NCI-H510A (cell line): ENCODE results near the gene LIME1.
"Not testable (repeated sequence)": the region's sequence is repeated elsewhere in the genome, so short reads cannot be mapped to it uniquely, and the experiment has no call there.

ENCODE experiments used
- DNase-seq: peaks from one replicate; lab custom pipeline; 2025; lab: John Stamatoyannopoulos, UW

LIME1 gene

DNA sequence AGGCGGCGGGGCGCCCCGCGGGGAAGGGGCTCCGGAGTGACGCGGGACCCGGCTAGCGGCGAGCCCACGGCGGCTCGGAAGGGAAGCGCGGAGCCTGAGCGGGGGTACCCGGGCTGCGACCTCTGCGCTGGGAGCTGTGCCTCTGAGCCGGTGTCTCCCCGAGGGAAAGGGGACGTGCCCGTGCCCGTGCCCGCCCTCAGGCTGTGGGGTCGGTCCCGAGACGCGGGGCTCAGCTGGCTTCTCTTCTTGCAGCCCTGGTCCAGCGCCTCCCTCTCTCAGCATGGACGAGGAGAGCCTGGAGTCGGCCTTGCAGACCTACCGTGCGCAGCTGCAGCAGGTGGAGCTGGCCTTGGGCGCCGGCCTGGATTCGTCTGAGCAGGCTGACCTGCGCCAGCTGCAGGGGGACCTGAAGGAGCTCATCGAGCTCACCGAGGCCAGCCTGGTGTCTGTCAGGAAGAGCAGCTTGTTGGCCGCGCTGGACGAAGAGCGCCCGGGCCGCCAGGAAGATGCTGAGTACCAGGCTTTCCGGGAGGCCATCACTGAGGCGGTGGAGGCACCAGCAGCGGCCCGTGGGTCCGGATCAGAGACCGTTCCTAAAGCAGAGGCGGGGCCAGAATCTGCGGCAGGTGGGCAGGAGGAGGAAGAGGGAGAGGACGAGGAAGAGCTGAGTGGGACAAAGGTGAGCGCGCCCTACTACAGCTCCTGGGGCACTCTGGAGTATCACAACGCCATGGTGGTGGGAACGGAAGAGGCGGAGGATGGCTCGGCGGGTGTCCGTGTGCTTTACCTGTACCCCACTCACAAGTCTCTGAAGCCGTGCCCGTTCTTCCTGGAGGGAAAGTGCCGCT, 27.9 kb upstream of the LIME1 start:
- DNase-seq = no peak

DNA sequence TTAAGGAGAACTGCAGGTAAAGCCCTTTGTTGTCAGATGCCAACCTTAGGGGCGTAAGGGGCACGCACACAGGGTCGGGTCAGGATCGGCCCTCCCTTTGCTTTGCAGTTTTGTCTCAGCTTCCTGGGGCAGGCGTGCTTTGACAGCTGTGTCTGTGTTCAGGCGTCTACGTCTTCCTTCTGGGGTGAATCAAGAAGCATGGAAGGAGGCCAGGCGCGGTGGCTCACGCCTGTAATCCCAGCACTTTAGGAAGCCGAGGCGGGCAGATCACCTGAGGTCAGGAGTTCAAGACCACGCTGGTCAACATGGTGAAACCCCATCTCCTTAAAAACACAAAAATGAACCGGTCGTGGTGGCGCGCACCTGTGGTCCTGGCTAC, 27.3 kb upstream of the LIME1 start:
- no peak for DNase-seq

DNA sequence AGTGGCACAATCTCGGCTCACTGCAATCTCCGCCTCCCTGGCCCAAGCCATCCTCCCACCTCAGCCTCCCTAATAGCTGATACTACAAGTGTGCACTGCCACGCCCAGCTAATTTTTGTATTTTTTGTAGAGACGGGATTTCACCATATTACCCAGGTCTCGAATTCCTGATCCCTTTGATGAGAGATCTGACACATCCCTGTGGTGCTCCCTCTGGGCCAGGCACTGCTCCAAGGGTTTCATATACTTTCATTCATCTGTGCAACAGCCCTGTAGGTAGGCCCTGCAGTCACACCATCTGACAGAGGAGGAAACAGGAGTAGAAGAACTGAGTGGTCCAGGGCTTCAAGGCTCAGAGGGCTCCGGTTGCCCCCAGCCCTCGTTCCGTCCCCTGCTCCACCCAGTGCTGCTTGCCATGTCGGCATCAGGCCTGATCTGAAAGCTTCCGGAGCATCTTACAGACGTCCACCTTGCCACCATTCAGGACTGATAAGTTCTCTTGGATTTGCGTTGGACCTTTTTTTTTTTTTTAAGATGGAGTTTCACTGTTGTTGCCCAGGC, 25.3 kb upstream of the LIME1 start:
- no peak for DNase-seq

DNA sequence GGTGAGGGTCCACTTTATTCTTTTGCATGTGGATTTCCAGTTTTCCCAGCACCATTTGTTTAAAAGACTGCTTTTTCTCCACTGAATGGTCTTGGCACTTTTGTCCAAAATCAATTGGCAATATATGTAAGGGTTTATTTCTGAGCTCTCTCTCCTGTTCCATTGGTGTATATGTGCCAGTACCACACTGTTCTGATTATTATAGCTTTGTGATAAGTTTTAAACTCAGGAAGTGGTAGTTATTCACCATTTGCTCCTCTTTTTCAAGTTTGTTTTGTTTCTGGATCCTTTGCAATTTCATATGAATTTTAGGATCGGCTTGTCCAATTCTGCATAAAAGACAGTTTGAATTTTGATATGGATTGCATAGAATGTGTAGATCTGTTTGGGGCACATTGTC, 24.3 kb upstream of the LIME1 start:
- DNase-seq = no peak

DNA sequence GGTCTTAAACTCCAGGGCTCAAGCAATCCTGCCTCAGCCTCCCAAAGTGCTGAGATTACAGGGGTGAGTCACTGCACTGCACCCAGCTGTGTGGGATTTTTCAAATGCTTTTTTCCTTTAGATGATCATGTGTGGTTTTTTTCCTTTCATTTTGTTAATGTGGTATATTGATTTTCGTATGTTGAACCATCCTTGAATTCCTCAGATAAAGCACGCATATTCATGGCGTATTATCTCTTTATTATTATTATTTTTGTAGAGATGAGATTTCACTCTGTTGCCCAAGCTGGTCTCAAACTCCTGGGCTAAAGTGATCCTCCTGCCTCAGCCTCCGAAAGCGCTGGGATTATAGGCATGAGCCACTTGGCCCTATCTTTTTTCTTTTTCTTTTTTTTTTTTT, 21.6 kb upstream of the LIME1 start:
- no peak for DNase-seq

DNA sequence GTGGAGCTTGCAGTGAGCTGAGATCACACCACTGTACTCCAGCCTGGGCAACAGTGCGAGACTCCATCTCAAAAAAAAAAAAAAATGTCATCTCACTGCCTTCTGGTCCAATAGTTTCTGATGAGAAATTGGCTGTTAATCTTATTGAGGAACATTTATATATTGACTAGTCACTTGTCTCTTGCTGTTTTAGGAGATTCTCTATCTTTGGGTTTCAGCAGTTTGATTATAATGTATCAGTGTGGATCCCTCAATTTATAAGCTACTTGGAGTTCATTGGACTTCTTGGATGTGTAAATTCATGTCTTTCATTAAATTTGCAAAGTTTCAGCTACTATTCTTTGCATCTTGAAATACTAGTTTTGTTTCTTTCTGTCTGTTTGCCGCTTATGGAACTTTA, 17.5 kb upstream of the LIME1 start:
- no peak for DNase-seq

DNA sequence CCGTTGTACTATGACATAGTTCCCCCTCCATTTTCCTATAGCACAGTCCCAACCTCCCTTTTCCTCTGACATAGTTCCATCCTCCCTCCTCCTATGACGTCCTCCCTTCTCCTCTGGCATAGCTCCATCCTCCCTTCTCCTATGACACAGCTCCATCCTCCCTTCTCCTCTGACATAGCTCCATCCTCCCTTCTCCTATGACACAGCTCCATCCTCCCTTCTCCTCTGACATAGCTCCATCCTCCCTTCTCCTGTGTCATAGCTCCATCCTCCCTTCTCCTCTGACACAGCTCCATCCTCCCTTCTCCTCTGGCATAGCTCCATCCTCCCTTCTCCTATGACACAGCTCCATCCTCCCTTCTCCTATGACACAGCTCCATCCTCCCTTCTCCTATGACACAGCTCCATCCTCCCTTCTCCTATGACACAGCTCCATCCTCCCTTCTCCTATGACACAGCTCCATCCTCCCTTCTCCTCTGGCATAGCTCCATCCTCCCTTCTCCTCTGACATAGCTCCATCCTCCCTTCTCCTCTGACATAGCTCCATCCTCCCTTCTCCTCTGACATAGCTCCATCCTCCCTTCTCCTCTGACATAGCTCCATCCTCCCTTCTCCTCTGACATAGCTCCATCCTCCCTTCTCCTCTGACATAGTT, 13.4 kb upstream of the LIME1 start:
- DNase-seq = not testable (repeated sequence)

DNA sequence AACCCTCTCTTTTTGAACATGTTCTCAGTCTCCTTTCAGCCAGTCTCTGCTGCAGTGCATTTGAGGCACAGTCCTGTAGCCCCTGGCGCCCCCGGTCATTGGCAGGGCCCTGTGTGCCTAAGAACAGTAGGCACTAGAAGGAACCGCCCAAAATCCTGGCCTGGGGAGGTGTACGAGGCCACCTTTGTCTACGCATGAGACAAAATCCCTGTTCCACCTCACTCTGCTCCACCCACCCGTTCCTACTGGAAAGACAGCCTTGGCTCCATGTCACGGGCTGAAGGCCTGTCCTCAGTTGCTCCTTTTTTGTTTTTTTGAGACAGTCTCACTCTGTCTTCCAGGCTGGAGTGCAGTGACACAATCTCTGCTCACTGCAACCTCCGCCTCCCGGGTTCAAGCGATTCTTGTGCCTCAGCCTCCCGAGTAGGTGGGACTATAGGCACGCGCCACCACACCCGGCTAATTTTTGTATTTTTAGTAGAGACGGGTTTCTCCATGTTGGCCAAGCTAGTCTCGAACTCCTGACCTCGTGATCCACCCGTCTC, 6.2 kb upstream of the LIME1 start:
- not testable (repeated sequence) for DNase-seq

DNA sequence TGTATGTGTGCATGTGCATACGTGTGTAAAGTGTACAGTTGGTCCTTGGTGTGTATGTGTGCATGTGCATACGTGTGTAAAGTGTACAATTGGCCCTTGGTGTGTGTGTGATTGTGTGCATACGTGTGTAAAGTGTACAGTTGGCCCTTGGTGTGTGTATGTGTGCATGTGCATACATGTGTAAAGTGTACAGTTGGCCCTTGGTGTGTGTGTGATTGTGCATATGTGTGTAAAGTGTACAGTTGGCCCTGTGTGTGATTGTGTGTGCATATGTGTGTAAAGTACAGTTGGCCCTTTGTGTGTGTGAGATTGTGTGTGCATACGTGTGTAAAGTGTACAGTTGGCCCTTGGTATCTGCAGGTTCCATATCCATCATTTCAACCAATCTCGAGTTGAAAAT, 5.1 kb upstream of the LIME1 start:
- DNase-seq = no peak

DNA sequence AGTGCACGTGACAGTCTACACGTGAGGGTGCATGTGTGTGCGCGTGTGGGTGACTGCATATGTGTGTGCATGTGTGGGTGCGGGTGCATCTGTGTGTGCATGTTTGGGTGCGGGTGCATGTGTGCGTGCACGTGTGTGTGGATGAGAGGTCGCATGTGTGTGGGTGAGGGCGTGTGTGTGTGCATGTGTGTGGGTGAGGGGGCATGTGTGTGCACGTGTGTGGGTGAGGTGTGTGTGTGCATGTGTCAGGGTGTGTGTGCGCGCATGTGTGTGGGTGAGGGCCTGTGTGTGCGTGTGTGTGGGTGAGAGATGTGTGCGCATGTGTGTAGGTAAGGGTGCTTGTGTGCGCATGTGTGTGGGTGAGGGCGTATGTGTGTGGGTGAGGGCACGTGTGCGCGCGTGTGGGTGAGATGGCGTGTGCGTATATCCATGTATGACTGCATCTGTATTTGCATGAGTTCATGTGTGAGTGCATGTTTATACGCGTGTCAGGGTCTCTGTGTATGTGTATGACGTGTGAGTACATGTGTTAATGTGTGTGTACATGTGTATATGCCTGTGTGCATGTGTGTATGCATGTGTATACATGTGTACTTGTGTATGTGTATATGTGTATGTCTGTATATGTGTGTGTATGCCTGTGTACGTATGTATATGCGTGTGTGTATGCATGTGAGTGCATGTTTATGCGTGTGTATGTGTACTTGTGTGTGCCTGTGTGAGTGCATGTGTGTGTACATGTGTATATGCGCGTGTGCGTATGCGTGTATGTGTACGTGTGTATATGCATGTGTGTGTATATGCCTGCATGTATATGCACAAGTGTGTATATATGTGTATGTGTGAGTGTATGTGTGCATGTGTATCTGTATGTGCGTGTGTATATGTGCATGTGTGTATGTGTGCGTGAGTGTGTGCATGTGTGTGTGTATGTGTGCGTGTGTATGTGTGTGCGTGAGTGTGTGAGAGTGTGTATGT, 4.1 kb upstream of the LIME1 start:
- DNase-seq = no peak

DNA sequence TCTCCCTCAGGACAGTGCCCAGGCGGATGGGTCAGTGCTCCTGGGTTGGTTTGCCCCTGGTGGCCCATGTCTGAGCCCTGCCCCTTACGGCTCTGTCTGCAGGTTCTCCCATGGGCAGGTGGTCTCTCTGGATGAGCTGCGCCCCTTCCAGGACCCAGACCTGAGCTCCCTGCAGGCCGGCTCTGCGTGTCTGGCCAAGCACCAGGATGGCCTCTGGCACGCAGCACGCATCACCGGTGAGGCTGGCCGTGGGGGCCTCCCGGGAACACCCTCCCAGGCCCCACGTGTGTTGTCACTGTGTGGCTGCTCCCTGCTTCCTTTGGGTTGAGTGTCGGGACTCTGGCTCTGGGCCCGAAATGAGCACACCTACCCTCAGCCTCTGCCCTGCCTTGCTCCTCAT, 3.3 kb upstream of the LIME1 start:
- no peak for DNase-seq

DNA sequence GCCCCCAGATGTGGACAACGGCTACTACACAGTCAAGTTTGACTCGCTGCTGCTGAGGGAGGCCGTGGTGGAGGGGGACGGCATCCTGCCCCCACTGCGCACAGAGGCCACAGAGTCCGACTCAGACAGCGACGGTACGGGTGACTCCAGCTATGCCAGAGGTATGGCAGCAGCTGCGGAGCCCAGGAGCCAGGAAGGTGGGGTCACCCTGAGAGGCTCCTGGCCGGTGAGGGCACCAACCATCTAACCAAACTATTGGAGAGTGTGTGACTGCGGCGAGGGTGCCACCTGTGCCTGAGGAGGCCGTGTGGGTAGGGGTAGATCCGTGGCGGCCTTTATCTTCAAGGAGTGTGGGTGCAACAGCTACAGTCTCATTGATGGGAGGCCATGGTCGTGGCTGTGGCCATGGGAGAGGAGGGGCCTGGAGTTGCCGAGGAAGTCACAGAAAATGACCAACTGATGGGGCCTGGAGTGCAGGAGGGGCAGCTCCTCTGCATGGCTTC, 2.8 kb upstream of the LIME1 start:
- no peak for DNase-seq

DNA sequence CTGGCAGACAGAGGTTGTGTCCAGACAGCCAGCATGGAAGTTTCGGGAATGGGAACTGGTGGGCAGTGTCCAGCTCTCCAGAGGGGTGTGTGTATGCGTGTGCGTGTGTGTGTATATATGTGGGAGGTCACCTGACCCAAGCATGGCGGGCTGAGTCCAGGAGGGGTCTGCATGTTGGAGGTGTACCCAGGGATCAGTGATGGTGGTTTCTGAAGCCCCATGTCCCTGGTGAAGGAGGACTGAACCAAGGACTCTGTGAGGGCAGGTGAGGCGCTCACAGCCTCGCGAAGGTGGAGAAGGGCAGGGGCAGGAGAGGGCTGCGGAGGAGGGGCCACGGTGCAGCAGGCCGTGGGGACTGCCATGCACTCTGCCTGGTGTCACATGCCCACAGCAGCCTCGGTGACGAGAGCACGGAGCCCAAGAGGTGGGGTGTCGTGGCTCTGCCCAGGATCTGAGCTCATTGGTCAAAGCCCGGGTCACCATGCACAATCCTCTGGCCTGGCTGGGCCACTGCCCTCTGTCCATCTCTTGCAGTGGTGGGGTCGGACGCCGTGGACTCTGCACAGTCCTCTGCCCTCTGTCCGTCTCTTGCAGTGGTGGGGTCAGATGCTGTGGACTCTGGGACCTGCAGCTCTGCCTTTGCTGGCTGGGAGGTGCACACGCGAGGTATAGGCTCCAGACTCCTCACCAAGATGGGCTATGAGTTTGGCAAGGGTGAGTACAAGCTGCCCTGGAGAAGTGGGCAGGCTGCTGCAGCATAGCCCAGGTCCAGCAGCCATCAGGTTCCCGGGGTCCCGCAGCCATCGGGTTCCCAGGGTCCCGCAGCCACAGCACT, 2.1 kb upstream of the LIME1 start:
- DNase-seq = no peak

DNA sequence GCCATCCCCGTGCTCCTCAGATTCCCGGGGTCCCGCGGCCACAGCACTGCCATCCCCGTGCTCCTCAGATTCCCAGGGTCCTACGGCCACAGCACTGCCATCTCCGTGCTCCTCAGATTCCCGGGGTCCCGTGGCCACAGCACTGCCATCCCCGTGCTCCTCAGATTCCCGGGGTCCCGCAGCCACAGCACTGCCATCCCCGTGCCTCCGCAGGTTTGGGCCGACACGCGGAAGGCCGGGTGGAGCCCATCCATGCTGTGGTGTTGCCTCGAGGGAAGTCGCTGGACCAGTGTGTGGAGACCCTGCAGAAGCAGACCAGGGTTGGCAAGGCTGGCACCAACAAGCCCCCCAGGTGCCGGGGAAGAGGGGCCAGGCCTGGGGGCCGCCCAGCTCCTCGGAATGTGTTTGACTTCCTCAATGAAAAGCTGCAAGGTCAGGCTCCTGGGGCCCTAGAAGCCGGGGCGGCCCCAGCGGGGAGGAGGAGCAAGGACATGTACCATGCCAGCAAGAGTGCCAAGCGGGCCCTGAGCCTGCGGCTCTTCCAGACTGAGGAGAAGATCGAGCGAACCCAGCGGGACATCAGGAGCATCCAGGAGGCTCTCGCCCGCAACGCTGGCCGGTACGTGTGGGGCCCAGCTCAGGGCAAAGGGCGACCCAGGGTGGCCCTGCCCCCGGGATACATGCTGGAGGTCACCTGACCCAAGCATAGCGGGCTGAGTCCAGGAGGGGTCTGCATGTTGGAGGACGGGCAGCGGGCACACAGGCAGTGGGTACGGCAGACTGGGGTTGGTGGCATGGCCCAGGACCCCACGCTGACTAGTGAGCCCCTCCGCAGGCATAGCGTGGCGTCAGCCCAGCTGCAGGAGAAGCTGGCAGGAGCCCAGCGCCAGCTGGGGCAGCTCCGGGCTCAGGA, 1.3 kb upstream of the LIME1 start:
- no peak for DNase-seq

DNA sequence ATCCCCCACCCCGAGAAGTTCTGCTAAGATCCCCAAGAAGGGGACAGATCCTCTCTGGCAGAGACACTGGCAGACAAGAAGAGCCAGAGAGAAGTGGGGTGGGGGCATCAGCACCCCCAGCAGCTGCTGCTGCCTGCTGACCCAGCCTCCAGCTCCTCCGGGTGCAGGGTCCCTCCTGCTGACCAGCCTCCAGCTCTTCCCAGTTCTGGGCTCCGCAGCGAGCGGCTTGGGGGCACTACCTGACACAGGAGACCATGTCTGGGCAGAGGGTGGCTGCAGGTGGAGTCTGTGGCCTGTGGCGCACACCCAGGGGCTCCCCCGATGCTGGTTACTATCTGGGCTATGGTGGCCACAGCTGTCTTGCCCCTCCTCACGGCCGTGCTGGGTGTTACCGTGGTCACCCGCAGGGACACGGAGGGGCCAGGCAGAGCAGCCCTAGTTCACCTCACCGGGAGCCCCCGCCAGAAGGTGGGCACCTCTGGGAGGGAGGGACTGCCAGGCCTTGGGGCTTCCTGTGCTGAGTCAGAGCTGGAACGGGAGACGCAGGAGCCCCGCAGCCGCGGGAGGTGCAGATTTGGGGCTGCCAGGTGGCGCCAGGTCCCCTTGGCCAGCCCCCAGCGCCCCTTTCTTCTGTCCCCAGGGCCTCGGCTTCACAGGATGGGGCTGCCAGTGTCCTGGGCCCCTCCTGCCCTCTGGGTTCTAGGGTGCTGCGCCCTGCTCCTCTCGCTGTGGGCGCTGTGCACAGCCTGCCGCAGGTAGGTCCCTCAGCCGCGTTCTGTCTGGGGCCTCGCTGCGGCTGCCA, 630 bp downstream of the LIME1 start:
- no peak for DNase-seq

DNA sequence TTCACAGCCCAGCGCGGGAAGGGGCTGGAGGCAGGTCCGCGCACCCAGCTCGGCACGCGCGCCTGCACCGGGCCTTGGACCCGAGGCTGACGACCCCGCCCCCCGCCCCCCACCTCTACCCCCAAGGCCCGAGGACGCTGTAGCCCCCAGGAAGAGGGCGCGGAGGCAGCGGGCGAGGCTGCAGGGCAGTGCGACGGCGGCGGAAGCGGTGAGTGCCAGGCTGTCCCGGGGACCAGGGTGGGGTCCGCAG, 1.2 kb downstream of the LIME1 start:
- no peak for DNase-seq

DNA sequence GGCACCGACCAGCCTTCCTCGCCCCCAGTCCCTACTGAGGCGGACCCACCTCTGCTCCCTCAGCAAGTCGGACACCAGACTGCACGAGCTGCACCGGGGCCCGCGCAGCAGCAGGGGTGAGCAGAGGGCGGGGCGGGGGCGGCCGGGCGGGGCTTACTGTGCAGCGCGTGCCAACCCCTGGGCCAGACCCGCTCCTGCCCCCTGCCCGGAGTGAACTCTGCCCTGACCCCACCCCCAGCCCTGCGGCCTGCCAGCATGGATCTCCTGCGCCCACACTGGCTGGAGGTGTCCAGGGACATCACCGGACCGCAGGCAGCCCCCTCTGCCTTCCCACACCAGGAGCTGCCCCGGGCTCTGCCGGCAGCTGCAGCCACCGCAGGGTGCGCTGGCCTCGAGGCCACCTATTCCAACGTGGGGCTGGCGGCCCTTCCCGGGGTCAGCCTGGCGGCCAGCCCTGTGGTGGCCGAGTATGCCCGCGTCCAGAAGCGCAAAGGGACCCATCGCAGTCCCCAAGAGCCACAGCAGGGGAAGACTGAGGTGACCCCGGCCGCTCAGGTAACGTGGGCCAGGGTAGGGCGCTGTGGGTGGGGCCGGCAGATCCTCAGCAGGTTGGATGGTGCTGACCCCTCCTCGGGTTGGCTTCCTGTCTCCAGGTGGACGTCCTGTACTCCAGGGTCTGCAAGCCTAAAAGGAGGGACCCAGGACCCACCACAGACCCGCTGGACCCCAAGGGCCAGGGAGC, 1.7 kb downstream of the LIME1 start:
- no peak for DNase-seq

DNA sequence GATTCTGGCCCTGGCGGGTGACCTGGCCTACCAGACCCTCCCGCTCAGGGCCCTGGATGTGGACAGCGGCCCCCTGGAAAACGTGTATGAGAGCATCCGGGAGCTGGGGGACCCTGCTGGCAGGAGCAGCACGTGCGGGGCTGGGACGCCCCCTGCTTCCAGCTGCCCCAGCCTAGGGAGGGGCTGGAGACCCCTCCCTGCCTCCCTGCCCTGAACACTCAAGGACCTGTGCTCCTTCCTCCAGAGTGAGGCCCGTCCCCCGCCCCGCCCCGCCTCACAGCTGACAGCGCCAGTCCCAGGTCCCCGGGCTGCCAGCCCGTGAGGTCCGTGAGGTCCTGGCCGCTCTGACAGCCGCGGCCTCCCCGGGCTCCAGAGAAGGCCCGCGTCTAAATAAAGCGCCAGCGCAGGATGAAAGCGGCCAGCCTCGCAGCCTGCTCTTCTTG, 2.2 kb downstream of the LIME1 start:
- DNase-seq = no peak
